NB4 (cell line): ENCODE data around the gene AP1G2.

Experiments
- POLR2A ChIP-seq: IDR thresholded peaks from 2 replicates; pipeline ENCODE4 v1.6.1; 2011; ENCODE audit warnings: mild to moderate bottlenecking; ENCODE audit not compliant: insufficient read length; ENCODE audit errors: extremely low read depth
- TF ChIP-seq, protein P1 (sequence below): IDR thresholded peaks from one replicate; pipeline ENCODE4 v1.5.1; 2012; ENCODE audit warnings: low read depth, low read length

DNA sequence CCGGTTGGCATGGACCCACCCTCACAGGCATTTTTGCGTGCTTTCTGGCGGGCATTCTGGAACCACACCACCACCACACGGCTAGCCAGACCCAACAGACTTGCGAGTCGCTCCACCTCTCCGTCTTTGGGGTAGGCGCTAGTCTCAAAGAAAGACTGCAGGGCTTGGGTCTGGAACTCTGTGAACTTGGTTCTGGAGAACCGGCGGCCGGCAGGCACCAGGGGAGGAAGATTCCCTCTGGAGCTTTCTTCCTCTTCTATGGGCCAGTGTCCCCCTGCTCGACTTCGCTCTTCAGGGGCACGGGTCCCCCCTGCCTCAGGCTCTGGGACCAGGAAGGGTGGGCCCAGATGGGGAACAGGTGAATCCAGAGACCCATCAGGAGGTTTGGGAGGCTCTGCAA lies 42.6 kb downstream of the AP1G2 start:
- TF ChIP-seq, protein P1, sequence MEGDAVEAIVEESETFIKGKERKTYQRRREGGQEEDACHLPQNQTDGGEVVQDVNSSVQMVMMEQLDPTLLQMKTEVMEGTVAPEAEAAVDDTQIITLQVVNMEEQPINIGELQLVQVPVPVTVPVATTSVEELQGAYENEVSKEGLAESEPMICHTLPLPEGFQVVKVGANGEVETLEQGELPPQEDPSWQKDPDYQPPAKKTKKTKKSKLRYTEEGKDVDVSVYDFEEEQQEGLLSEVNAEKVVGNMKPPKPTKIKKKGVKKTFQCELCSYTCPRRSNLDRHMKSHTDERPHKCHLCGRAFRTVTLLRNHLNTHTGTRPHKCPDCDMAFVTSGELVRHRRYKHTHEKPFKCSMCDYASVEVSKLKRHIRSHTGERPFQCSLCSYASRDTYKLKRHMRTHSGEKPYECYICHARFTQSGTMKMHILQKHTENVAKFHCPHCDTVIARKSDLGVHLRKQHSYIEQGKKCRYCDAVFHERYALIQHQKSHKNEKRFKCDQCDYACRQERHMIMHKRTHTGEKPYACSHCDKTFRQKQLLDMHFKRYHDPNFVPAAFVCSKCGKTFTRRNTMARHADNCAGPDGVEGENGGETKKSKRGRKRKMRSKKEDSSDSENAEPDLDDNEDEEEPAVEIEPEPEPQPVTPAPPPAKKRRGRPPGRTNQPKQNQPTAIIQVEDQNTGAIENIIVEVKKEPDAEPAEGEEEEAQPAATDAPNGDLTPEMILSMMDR = no peak
- TF ChIP-seq POLR2A = no peak
